Smooth muscle cell (in vitro differentiated cells): ENCODE measurements around the gene SNX27. TPM values are rescaled to one million over a fixed set of nuclear protein-coding genes. Genes with fewer than 3 reads are reported as not detected.
A peak's percentile ranks its signal among the peaks of the same experiment; 100 is the strongest.

Experiments
- DNase-seq: peaks from one replicate; lab custom pipeline; 2025; ENCODE audit not compliant: unreplicated experiment; lab: John Stamatoyannopoulos, UW
- H2AFZ ChIP-seq: fragments of 200-600 bp; sonication (generic); 2 replicates; pipeline ENCODE4 v1.6.0; 2016; ENCODE audit warnings: antibody characterized with exemption, low read depth, mild to moderate bottlenecking
- H3F3A ChIP-seq: fragments of 200-600 bp; sonication (generic); 2 replicates; pipeline ENCODE4 v1.6.0; 2017; ENCODE audit warnings: antibody characterized with exemption, low read depth
- H3K27ac ChIP-seq: fragments of 200-600 bp; sonication (generic); 2 replicates; pipeline ENCODE4 v1.5.1; 2016; ENCODE audit warnings: low read depth, mild to moderate bottlenecking
- H3K27me3 ChIP-seq: fragments of 200-600 bp; sonication (generic); 2 replicates; pipeline ENCODE4 v1.6.1; 2016; ENCODE audit warnings: low read depth, mild to moderate bottlenecking
- H3K36me3 ChIP-seq: fragments of 200-600 bp; sonication (generic); 2 replicates; pipeline ENCODE4 v1.5.1; 2016; ENCODE audit warnings: low read depth
- H3K4me1 ChIP-seq: fragments of 200-600 bp; sonication (generic); 2 replicates; pipeline ENCODE4 v1.5.1; 2016; ENCODE audit warnings: low read depth
- H3K4me2 ChIP-seq: fragments of 200-600 bp; sonication (generic); 2 replicates; pipeline ENCODE4 v1.6.0; 2016; ENCODE audit warnings: mild to moderate bottlenecking
- H3K4me3 ChIP-seq: fragments of 200-600 bp; sonication (generic); 2 replicates; pipeline ENCODE4 v1.5.1; 2016; ENCODE audit warnings: mild to moderate bottlenecking
- H3K79me2 ChIP-seq: fragments of 200-600 bp; sonication (generic); 2 replicates; pipeline ENCODE4 v1.6.0; 2016; ENCODE audit warnings: low read depth, mild to moderate bottlenecking
- H3K9ac ChIP-seq: fragments of 200-600 bp; sonication (generic); 2 replicates; pipeline ENCODE4 v1.6.0; 2016; ENCODE audit warnings: low read depth
- H3K9me3 ChIP-seq: fragments of 200-600 bp; sonication (generic); replicated peaks from 2 replicates; pipeline ENCODE4 v1.5.1; 2016; ENCODE audit warnings: low read depth
- H4K20me1 ChIP-seq: fragments of 200-600 bp; sonication (generic); 2 replicates; pipeline ENCODE4 v1.6.0; 2016; ENCODE audit warnings: low read depth
- CTCF ChIP-seq: fragments of 200-600 bp; sonication (generic); IDR thresholded peaks from 2 replicates; pipeline ENCODE4 v1.5.1; 2017; ENCODE audit warnings: borderline replicate concordance, mild to moderate bottlenecking, antibody characterized with exemption; ENCODE audit not compliant: insufficient read depth, poor library complexity, severe bottlenecking
- WGBS: methylation state at CpG from one replicate; pipeline ENCODE4 v1.1.7; 2016; ENCODE audit warnings: low lambda C conversion rate; 5-methylcytosine and 5-hydroxymethylcytosine counted together
- polyA plus RNA-seq: library from polyadenylated mRNA; unstranded; fragments of >200 nt; fragmentation: Nextera tagmentation; extraction: Ambion mirVana; gene quantifications from 2 replicates; pipeline ENCODE4 v1.2.1, GENCODE V29; 2016
- total RNA-seq: library from RNA; depleted of rRNA; stranded (reverse); fragments of >200 nt; gene quantifications from 2 replicates; pipeline ENCODE4 v1.2.3, GENCODE V29; 2014

SNX27 gene
- total and polyA plus RNA-seq, 2 experiments from 2014 or later, result 11.9 to 20.9 TPM

- Histone ChIP-seq H3F3A (peaks cover 8% of the 10 kb centered on the region), H2AFZ (no peak overlapping the region), H3K27ac (no peak overlapping the region), H3K27me3 (no peaks in the 10 kb centered on the region), H3K4me3 (no peak overlapping the region), H3K4me2 (no peak overlapping the region), H3K9ac (no peak overlapping the region), H3K79me2 (peaks cover 93% of the 10 kb centered on the region), H3K4me1 (peaks cover under 1% of the 10 kb centered on the region), H4K20me1 (peaks cover 47% of the 10 kb centered on the region), H3K9me3 (no peaks in the 10 kb centered on the region), H3K36me3 (no peaks in the 10 kb centered on the region)
- no peak for TF ChIP-seq CTCF
- no peak for DNase-seq
- 96% methylated on average over 3 of the region's 3 CpGs for WGBS
These were observed 15.0 kb downstream of the SNX27 start for GRCh38 chr1:151626740-151627334.

DNA sequence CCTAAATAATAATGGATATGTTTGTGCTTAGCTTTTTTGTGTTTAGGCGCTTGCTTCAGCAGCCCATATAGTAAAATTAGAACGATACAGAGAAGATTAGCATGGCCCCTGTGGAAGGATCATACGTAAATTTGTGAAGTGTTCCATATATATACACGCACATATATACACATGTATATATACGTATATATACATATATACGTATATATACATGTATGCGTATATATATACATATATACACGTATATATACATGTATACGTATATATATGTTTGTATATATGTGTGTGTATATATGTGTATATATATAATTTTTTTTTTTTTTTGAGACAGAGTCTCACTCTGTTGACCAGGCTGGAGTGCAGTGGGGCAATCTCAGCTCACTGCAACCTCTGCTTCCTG is 17.4 kb downstream of the SNX27 start:
- Histone ChIP-seq H3K9me3 (no peaks in the 10 kb centered on the region), H3F3A (no peaks in the 10 kb centered on the region), H4K20me1 (peaks cover 38% of the 10 kb centered on the region), H3K27me3 (no peaks in the 10 kb centered on the region), H3K36me3 (no peaks in the 10 kb centered on the region), H3K79me2 (peaks cover 85% of the 10 kb centered on the region), H3K4me3 (no peak overlapping the region), H3K9ac (no peak overlapping the region), H3K27ac (no peak overlapping the region), H3K4me2 (no peak overlapping the region), H3K4me1 (peaks cover 6% of the 10 kb centered on the region), H2AFZ (no peak overlapping the region)
- no peak for TF ChIP-seq CTCF
- WGBS, result 81% methylated on average over 9 of the region's 9 CpGs
- no peak for DNase-seq

- H3K4me2 ChIP-seq, result peak overlapping the region; percentile 11
- H3K4me3 ChIP-seq, result no peak overlapping the region
- no peak overlapping the region for H2AFZ ChIP-seq
- H3K79me2 ChIP-seq, result peaks cover 48% of the 10 kb centered on the region
- H3K9ac ChIP-seq, result no peak overlapping the region
- H3K4me1 ChIP-seq, result peaks cover 13% of the 10 kb centered on the region
- peaks cover 5% of the 10 kb centered on the region for H3F3A ChIP-seq
- H3K27ac ChIP-seq, result peak overlapping the region; percentile 45
- peaks cover 55% of the 10 kb centered on the region for H4K20me1 ChIP-seq
- DNase-seq, result no peak
- H3K36me3 ChIP-seq, result no peaks in the 10 kb centered on the region
- TF ChIP-seq CTCF, result no peak
- WGBS, result 84% methylated on average over 2 of the region's 2 CpGs
- H3K9me3 ChIP-seq, result no peaks in the 10 kb centered on the region
- H3K27me3 ChIP-seq, result no peaks in the 10 kb centered on the region
These were observed 23.7 kb downstream of the SNX27 start for GRCh38 chr1:151635479-151636072.
